DND-41 (cell line): Measurements from ENCODE around the gene NRROS.

Source experiments
- CTCF ChIP-seq: IDR thresholded peaks from 2 replicates; pipeline ENCODE4 v1.5.1; 2012; ENCODE audit warnings: borderline replicate concordance, low read length, moderate library complexity, mild to moderate bottlenecking; ENCODE audit not compliant: poor library complexity, severe bottlenecking; ENCODE audit errors: extremely low read depth
- EZH2 ChIP-seq: IDR thresholded peaks from 3 replicates; pipeline ENCODE4 v1.6.1; 2012; ENCODE audit warnings: borderline replicate concordance, low read depth, mild to moderate bottlenecking, moderate library complexity, low read length, inconsistent platforms; ENCODE audit not compliant: severe bottlenecking

GRCh38 chr3:196694202-196694638 is 54.7 kb downstream of the NRROS start:
- TF ChIP-seq CTCF: peak; percentile 23
- TF ChIP-seq EZH2: no peak
